Transverse colon (tissue), 3 donors: ENCODE measurements around the gene GOSR2.

Source experiments
- POLR2A ChIP-seq: fragments of 450-650 bp; IDR thresholded peaks from one replicate; pipeline ENCODE4 v1.6.1; 2016; ENCODE audit warnings: antibody characterized with exemption, mild to moderate bottlenecking, moderate library complexity
- TF ChIP-seq, protein P1 (sequence below), 5 experiments: fragments of 200-600 bp in 3 of 5; fragments of 450-650 bp in 2 of 5; sonication (generic) in 3 of 5; IDR thresholded peaks; 1 replicate in 2 of 5; 2 replicates in 3 of 5; pipeline ENCODE4 v1.5.1; 2016 to 2017; ENCODE audit warnings: antibody characterized with exemption in 5 of 5, inconsistent platforms in 3 of 5, mild to moderate bottlenecking in 2 of 5, moderate library complexity in 1 of 5

DNA sequence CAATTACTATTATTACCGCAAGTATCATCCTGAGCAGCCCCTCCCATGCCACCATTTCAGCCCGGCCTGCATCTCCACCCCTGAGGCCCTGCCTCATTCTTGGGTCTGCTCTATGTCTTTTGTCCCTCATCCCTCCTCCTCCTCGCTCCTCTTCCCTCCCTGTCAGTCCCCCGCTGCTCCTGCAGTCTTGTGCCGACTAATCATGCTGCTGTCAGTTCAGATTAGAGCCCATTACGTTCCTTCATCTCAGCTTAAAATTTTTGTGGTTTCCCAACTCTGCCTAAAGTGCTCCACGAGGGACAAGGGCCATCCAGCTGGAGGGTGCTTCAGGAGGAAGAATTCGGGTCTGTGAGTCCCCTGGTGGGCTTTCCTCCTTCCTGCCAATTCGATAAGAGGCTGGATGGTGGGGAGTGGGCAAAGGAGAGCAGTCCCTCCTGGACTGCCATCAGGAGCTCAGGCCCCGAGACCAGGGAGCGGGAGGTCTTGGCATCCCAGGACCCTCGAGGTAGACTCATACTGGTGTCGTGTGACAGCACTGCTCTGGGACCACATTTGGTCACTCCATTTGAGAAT lies 32.9 kb upstream of the GOSR2 start:
- TF ChIP-seq, protein P1, sequence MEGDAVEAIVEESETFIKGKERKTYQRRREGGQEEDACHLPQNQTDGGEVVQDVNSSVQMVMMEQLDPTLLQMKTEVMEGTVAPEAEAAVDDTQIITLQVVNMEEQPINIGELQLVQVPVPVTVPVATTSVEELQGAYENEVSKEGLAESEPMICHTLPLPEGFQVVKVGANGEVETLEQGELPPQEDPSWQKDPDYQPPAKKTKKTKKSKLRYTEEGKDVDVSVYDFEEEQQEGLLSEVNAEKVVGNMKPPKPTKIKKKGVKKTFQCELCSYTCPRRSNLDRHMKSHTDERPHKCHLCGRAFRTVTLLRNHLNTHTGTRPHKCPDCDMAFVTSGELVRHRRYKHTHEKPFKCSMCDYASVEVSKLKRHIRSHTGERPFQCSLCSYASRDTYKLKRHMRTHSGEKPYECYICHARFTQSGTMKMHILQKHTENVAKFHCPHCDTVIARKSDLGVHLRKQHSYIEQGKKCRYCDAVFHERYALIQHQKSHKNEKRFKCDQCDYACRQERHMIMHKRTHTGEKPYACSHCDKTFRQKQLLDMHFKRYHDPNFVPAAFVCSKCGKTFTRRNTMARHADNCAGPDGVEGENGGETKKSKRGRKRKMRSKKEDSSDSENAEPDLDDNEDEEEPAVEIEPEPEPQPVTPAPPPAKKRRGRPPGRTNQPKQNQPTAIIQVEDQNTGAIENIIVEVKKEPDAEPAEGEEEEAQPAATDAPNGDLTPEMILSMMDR (IDR thresholded peaks at IDR 0.05): no peak
- no peak for TF ChIP-seq POLR2A
